ENCODE data around the gene SAG. TPM values are rescaled to one million over a fixed set of nuclear protein-coding genes. Genes with fewer than 3 reads are reported as not detected.

The SAG gene
- total and polyA plus RNA-seq, 9 of the 15 experiments (the other 6 are each of a cell fraction or from before 2014, with no cell fraction given) = 0.04 to 0.64 (median 0.31) TPM; not detected in 5

DNA sequence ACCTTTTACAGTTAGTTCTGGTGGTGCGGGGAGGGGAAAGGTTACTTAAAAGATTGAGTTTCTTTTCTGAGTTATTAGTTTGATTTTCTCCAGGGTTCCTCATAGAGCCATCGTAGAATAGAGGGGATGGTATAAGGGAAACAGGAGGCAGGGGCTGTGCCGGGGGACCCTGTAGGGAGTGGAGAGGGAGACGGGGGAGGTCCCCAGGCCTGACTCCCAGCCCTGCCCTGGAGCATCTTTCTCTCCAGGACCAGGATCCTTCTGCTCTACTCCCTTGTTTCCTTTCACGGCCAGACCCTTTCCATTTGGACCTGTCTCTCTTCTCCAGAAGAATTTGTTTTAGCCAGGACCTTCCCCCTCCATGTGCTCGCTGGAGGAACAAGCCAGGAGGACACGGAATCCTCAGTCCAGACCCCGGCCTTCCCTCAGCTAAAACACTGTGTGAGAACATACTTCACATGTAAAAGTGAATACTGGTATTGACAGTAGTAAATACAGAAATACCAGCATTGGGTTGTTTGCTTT, 82.0 kb downstream of the SAG start:
- ChIA-PET CTCF (ENCODE audit: low intra/inter-chr PET ratio) (interaction anchor here (0.7 kb wide), 1 partner anchor 435 kb away, joined by 3 read pairs; no protein-coding TSS in a partner anchor), POLR2A (no interaction called here)
- 84% methylated on average over 5 of the region's 8 CpGs for WGBS (ENCODE audit: insufficient coverage, low coverage, missing lambda C conversion rate)
- Histone ChIP-seq H3K79me2 (ENCODE audit: control insufficient read depth, insufficient read depth, low read length) (peaks cover 16% of the 10 kb centered on the region; the same call in 2 of the 3 replicates), H3K9me1 (ENCODE audit: control insufficient read depth, insufficient read depth, low read length) (peaks cover 3% of the 10 kb centered on the region), H2AFZ (ENCODE audit: low read depth, low read length) (no peak overlapping the region), H3K9ac (ENCODE audit: insufficient read depth in 1 of 2, low read depth in 2 of 2, low read length in 2 of 2) (no peak overlapping the region), H3K4me1 (replicated peaks in 1 of 2; ENCODE audit: control insufficient read depth in 2 of 2, insufficient read depth in 2 of 2, low read length in 2 of 2) (peaks cover 0 to 9% of the 10 kb centered on the region in 2 experiments; a peak in 4 of 5 replicates), H3K27ac (ENCODE audit: extremely low read depth, low read depth, low read length) (no peak overlapping the region), H3K4me2 (ENCODE audit: insufficient read depth, low read length) (no peak overlapping the region), H3K9me3 (replicated peaks; ENCODE audit: control insufficient read depth, insufficient read depth, low read depth, low read length) (no peaks in the 10 kb centered on the region), H3K4me3 (no peak overlapping the region), H3K36me3 (ENCODE audit: control insufficient read depth, insufficient read depth, low read length) (peaks cover 16% of the 10 kb centered on the region; the same call in 1 of the 3 replicates), H3K27me3 (ENCODE audit: control insufficient read depth in 2 of 2, insufficient read depth in 2 of 2, low read length in 2 of 2) (no peaks in the 10 kb centered on the region), H4K20me1 (replicated peaks; ENCODE audit: control insufficient read depth, insufficient read depth, low read length) (no peaks in the 10 kb centered on the region)
- DNase-seq (ENCODE audit: extremely low read depth in 1 of 4, low spot score in 3 of 4) (no peak), FAIRE-seq (no peak), ATAC-seq (no peak)
- intact Hi-C loops (cut with micrococcal nuclease) = no loop called here
- no TSS peak for BruUV-seq (replicated peaks)
- in situ Hi-C loops (cut with MboI) = no loop called here
- TF ChIP-seq NEUROD1 (IDR thresholded peaks at IDR 0.05; ENCODE audit: borderline replicate concordance, low read depth, low read length, partially characterized antibody) (no peak), THRAP3 (IDR thresholded peaks at IDR 0.05; ENCODE audit: borderline replicate concordance) (no peak), POLR3A (IDR thresholded peaks at IDR 0.05; ENCODE audit: borderline replicate concordance, extremely low read depth, insufficient read depth, insufficient read length) (no peak), POLR2G (IDR thresholded peaks at IDR 0.05; ENCODE audit: low read depth, low read length) (no peak), ZNF436 (CRISPR knock-in tag; IDR thresholded peaks at IDR 0.05) (no peak), HOXB6 (CRISPR knock-in tag; IDR thresholded peaks at IDR 0.05; ENCODE audit: borderline replicate concordance) (no peak), ZNF668 (CRISPR knock-in tag; IDR thresholded peaks at IDR 0.05) (no peak), MYBL2 (IDR thresholded peaks at IDR 0.05; ENCODE audit: low read depth) (no peak), MYBL2 (CRISPR knock-in tag; IDR thresholded peaks at IDR 0.05; ENCODE audit: borderline replicate concordance) (no peak), NFYB (IDR thresholded peaks at IDR 0.05; ENCODE audit: extremely low read depth, insufficient read length) (no peak)
- TF ChIP-seq, protein P1, sequence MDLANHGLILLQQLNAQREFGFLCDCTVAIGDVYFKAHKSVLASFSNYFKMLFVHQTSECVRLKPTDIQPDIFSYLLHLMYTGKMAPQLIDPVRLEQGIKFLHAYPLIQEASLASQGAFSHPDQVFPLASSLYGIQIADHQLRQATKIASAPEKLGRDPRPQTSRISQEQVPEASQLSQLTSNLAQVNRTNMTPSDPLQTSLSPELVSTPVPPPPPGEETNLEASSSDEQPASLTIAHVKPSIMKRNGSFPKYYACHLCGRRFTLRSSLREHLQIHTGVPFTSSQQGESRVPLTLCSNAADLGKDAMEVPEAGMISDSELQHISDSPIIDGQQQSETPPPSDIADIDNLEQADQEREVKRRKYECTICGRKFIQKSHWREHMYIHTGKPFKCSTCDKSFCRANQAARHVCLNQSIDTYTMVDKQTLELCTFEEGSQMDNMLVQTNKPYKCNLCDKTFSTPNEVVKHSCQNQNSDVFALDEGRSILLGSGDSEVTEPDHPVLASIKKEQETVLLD (IDR thresholded peaks at IDR 0.05) = no peak
